HEK293 (cell line): ENCODE data around the gene C2CD2L.

Source experiments
- BCL11A ChIP-seq: fragments of 450-650 bp; formaldehyde crosslinking; IDR thresholded peaks from 2 replicates; pipeline ENCODE4 v1.5.1; 2016; ENCODE audit warnings: low read depth, missing biosample characterization, missing genetic modification characterization
- CTCF ChIP-seq: fragments of 450-650 bp; formaldehyde crosslinking; IDR thresholded peaks from 2 replicates; pipeline ENCODE4 v1.5.1; 2016; ENCODE audit warnings: missing biosample characterization, missing genetic modification characterization
- KLF10 ChIP-seq: fragments of 450-650 bp; IDR thresholded peaks from 2 replicates; pipeline ENCODE4 v1.5.1; 2018; ENCODE audit warnings: missing biosample characterization, mild to moderate bottlenecking, missing genetic modification characterization
- KLF8 ChIP-seq: fragments of 450-650 bp; formaldehyde crosslinking; IDR thresholded peaks from 2 replicates; pipeline ENCODE4 v1.5.1; 2016; ENCODE audit warnings: missing biosample characterization, missing genetic modification characterization
- MYNN ChIP-seq: fragments of 450-650 bp; formaldehyde crosslinking; IDR thresholded peaks from 2 replicates; pipeline ENCODE4 v1.5.1; 2016; ENCODE audit warnings: missing biosample characterization, missing genetic modification characterization, borderline replicate concordance
- YY1 ChIP-seq: fragments of 450-650 bp; formaldehyde crosslinking; IDR thresholded peaks from 2 replicates; pipeline ENCODE4 v1.5.1; 2018; ENCODE audit warnings: missing biosample characterization, missing genetic modification characterization
- ZEB2 ChIP-seq: fragments of 450-650 bp; formaldehyde crosslinking; IDR thresholded peaks from 2 replicates; pipeline ENCODE4 v1.5.1; 2016; ENCODE audit warnings: missing biosample characterization, missing genetic modification characterization
- ZFP69B ChIP-seq: fragments of 450-650 bp; formaldehyde crosslinking; IDR thresholded peaks from 2 replicates; pipeline ENCODE4 v1.5.1; 2016; ENCODE audit warnings: missing biosample characterization, missing genetic modification characterization
- ZNF155 ChIP-seq: fragments of 450-650 bp; formaldehyde crosslinking; IDR thresholded peaks from 2 replicates; pipeline ENCODE4 v1.5.1; 2016; ENCODE audit warnings: missing biosample characterization, missing genetic modification characterization
- ZNF292 ChIP-seq: fragments of 450-650 bp; formaldehyde crosslinking; IDR thresholded peaks from 2 replicates; pipeline ENCODE4 v1.5.1; 2016; ENCODE audit warnings: low read depth, missing biosample characterization, missing genetic modification characterization, borderline replicate concordance
- ZNF391 ChIP-seq: fragments of 450-650 bp; formaldehyde crosslinking; IDR thresholded peaks from 2 replicates; pipeline ENCODE4 v1.5.1; 2016; ENCODE audit warnings: low read depth, missing biosample characterization, missing genetic modification characterization, borderline replicate concordance
- ZNF501 ChIP-seq: fragments of 450-650 bp; formaldehyde crosslinking; IDR thresholded peaks from 2 replicates; pipeline ENCODE4 v1.5.1; 2016; ENCODE audit warnings: missing biosample characterization, missing genetic modification characterization
- ZSCAN4 ChIP-seq: fragments of 450-650 bp; formaldehyde crosslinking; IDR thresholded peaks from 2 replicates; pipeline ENCODE4 v1.5.1; 2017; ENCODE audit warnings: missing biosample characterization, missing genetic modification characterization

- TF ChIP-seq MYNN (tag by site-specific recombination) (no peak), ZEB2 (no peak), CTCF (no peak), ZFP69B (tag by site-specific recombination) (no peak), ZNF292 (tag by site-specific recombination) (no peak), BCL11A (tag by site-specific recombination) (no peak), ZSCAN4 (no peak), KLF10 (tag by site-specific recombination) (no peak), ZNF501 (tag by site-specific recombination) (no peak), KLF8 (tag by site-specific recombination) (no peak), YY1 (tag by site-specific recombination) (no peak), ZNF391 (tag by site-specific recombination) (no peak), ZNF155 (no peak)
Measured at GRCh38 chr11:119115484-119116234, 8.5 kb downstream of the C2CD2L start.
